HG02840 (cell line): ENCODE measurements around the gene RIMS4.
"Not testable (repeated sequence)": the region's sequence is repeated elsewhere in the genome, so short reads cannot be mapped to it uniquely, and the experiment has no call there.

Experiments used
- ATAC-seq: cut with Tn5 transposase; IDR thresholded peaks from one replicate; pipeline ENCODE4 v1.9.1; 2021; ENCODE audit warnings: mild to moderate bottlenecking, moderate library complexity, moderate number of reproducible peaks; ENCODE audit not compliant: unreplicated experiment, low FRiP score

Gene RIMS4

DNA sequence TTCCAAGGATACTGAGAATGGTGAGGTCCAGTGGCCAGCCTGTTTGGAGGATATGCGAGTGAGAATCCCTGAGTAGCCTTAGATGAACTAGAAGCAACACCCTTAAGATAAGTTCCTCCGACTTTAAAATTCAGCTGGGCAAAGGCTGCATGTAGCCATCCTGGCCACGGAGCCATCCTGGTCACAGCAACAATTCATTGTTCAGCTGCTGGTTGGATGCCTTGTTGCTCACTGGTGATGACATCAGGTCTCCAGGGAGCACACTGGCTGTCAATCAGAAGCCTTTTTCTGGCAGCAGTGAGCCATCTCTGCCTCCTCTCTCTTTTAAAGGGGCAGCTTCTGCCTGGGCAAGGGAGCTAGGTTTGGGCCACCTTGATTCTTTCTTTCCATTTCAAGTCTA is 22.4 kb upstream of the RIMS4 start:
- ATAC-seq, result no peak

DNA sequence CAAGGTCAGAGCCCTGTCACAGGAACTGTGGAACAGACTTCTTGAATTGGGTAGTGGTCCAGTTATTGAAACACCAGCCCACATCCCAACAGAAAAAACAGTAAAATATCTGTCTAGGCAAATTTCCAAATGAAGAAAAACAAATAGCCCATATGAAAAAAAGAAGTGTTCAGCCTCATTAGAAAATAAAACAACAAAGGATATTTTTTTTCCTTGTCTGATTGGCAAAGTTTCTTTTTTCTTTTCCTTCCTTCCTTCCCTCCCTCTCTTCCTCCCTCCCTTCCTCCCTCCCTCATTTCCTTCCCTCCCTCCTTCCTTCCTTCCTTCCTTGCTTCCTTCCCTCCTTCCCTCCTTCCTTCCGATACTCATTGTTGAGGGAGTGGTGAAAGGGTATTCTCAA is 20.6 kb upstream of the RIMS4 start:
- no peak for ATAC-seq

GRCh38 chr20:44830523-44830922 is 20.2 kb upstream of the RIMS4 start:
- no peak for ATAC-seq

- no peak for ATAC-seq
These were observed 19.3 kb upstream of the RIMS4 start for GRCh38 chr20:44829688-44830087.

DNA sequence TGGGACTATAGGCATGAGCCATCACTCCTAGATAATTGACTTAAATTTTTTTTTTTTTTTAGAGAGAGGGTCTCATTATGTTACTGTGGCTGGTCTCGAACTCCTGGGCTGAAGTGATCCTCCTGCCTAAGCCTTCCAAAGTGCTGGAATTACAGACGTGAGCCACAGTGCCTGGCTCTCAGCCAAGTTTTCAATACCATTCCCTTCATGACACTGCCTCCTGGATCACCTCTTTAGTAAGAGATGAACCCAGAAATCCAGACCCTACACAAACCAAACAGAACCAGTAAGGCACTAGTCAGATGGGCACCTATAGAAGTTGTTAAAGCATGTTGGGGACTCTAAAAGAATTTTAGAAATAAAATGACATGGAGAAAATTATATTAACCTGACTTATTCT is 18.3 kb upstream of the RIMS4 start:
- ATAC-seq, result no peak

DNA sequence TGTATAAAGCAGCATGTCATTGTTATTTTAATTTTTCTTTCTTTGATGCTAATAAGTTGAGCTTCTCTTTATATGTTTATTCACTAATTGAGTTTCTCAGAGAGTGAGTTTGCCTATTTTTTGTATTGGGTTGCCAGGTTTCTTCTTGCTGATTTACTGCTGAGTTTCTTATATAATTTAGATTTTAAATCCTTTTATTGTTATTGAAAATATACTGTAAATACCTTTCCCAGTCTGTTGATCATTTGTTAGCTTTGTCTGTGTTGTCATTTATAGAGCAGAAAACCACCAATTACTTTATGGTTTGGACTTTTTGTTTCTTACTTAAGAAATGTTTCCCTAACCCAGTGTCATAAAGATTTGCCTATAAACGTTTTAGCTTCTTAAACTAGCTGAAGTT is 17.1 kb upstream of the RIMS4 start:
- ATAC-seq, result no peak

- not testable (repeated sequence) for ATAC-seq
These were observed 11.2 kb upstream of the RIMS4 start for GRCh38 chr20:44821576-44821975.

DNA sequence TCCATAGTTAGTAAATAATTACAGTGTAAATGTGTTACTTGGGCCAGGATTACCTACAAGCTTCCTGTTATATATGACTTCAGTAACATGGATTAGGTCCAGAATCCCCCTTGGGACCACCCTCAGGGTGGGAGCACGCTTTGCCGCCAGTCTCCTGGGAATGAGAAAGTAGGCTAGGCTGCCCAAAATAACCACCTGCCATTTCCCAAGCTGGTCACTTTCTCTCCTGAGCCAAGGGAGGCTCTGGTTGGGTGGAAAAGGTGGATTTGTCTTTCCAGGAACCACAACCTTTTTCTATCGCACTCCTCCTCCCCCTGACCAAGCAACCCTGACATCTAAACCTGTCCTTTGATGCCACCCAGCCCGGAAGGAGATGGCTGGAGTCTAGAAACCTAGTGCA is 9.6 kb upstream of the RIMS4 start:
- ATAC-seq, result no peak

- ATAC-seq, result no peak
These were observed 7.0 kb upstream of the RIMS4 start for GRCh38 chr20:44817143-44817910.

- no peak for ATAC-seq
These were observed 4.6 kb upstream of the RIMS4 start for GRCh38 chr20:44814937-44815336.

DNA sequence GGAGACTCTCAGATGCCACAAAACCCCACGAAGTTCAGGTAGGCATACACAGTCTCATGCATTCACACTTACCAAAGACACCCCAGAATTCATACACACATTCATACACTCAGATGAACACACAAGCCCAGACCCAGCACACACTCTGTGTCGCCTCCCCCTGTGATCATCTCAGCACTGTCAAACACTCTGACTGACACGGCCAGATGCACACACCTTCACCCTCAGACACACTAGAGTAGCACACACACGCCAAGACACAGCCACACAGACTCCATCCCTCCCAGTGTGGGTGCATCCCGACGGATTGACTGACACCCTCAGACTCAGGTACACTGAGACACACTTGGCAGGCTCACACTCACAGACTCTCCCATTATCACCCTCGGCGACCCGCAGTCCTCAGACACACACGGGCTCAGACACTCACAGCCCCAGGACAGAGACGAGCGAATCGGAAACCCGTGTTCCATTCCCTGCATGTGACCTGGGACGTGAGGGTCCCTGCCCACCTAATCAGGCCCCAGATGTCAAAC is 872 bp upstream of the RIMS4 start:
- no peak for ATAC-seq

GRCh38 chr20:44810061-44810390 is 320 bp downstream of the RIMS4 start:
- no peak for ATAC-seq

- ATAC-seq, result no peak
These were observed 826 bp downstream of the RIMS4 start for GRCh38 chr20:44809380-44810060.

- ATAC-seq, result no peak
These were observed 2.7 kb downstream of the RIMS4 start for GRCh38 chr20:44807684-44808056.

DNA sequence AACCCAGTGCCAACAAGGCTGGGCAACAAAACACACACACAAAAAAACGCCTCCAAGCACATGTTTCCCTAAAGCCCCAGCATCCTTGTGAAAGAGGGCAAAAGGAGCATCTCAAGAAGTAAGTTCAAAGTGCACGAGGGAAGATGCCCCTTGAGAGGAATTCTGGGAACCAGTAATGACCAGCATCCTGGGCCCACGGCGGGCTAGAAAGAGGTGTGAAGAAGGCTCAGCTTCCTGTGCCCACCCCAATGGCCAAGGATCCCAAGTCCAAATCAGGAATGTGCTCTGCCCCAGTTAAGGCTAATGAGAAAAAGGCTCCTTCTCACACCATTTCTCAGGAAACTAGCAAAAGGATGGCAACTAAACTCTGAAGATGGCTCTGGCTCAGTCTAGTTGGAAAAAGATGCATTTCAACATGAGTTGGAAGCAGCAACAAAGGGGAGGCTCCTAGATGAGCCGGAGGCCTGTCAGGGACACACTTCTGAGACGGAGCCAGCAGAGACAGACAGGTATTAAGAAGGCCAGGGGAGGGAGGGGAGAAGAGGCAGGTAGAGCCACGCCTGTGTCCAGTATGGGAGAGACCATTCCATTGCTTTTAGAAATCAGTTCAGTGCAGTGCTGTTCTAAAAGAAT is 3.2 kb downstream of the RIMS4 start:
- no peak for ATAC-seq

DNA sequence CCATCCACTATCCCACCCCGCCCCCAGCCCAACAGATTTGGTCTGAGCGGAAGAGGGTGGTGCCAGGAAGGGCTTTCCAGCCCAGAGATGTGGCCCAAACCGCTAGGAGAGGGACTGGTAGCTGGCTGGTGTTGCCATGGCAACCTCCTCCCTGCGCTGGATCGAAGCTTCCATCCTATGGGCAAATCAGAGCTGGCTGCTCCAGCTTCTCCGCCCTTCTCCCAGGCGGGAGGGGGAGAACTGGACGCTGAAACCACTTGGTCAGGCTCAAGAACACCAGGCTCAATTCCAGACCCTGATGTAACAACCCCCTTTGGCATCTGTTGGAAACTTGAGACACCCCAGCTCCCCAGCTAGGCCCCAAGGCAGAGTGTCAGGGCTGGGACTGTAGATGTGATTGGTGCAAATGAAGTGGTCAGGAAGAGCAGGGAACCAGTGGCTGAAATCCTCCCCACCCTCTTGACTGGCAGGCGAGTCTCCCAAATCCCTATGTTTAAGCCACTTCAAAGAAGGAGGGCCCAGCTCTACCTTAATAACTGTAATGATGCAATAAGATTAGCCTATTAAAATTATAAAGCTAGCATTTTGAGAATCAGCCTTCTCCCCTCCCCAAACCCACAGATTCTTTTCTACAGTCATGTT is 4.2 kb downstream of the RIMS4 start:
- no peak for ATAC-seq

DNA sequence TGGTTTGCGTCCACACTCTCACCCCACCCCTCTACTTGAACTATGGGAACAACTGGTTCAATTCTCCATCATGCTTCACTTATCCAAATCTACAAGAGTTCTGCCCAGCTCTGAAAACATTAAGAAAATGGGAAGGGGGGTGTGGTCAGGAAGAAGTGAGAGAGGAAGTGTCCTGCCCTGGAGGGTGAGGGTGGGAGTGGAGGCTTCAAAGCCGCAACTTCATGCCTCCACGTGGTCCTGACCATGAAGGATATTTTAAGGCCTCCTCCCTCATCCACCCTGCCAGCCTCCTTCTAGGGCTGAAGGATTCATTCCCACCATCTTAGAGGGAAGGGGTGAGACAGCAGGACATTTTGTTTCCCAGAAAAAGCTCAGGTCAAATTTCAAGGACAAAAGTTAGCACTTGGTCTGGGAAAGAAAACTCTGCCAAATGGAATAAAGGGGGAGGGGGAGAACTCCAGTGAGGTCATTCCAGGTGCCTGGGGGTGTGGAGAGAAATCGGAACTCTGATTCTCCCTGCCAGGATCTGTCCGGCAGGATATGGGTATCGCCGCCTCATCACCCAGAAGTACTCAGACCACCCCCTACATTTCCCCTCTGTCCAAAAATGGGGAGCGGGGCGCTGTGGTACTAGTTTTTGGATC is 4.9 kb downstream of the RIMS4 start:
- ATAC-seq, result no peak

DNA sequence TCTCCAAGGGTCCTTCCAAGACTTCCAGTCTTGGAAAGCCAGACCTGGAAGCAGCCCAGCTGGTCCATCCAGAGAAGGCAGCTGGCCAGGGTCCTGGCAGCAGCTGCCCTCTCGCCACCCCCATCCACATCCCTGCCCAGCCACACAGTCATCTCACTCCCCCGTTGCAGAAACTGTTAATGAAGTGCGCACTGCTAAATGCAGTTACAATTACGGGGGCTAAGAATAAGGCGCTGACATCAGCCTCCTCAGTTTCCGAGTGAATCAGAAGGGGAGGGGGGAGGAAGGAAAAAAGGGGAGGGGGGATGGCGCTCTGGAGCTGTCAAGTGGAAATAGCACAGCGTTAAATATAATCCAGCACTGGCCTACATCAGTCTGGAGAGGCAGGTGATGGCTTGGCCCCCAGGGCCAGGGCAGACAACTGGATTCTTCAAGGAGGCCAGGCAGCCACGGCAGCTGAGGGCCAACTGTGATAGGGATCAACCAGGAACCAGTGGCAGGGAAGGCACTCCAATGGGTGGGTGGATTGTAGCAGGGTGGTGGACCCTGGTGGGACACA is 6.9 kb downstream of the RIMS4 start:
- no peak for ATAC-seq

- no peak for ATAC-seq
These were observed 7.6 kb downstream of the RIMS4 start for GRCh38 chr20:44802702-44803101.

DNA sequence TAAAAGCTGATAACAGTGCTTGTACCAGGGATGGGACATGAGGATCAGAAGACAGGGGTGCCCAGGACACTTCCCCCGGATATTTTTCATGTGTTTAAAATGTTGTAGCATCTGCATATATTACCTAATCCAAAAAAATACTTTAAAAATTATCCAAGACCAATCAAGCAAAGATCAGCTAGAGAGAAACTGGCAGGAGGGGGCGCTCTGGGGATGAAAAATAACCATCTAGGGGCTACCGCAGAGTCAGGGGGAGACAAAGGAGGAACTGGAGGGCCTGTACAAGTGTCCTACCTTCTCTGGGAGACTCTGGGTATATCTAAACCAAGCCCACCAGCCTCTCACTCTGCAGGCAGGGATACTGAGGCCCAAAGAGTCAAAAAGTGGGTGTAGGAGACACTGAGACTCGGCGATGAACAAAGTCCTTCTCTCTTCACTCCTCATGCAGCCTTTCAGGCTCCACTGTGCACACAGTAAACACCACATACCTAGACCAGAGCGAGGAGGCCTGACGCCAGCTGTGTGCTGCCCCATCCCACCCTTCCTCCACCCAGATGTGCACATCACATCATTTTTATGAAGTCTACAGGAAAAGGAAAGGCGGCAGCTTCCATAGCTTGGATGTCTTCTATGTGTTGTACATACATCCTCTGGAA is 9.8 kb downstream of the RIMS4 start:
- no peak for ATAC-seq
